H9 (cell line): ENCODE data around the gene UNC5C. TPM values are rescaled to one million over a fixed set of nuclear protein-coding genes. Genes with fewer than 3 reads are reported as not detected.

ENCODE experiments used
- DNase-seq: peaks from one replicate; pipeline ENCODE4 v3.0.0-alpha.2; 2017
- H2AFZ ChIP-seq: one replicate; pipeline ENCODE4 v1.6.1; 2013; ENCODE audit warnings: mild to moderate bottlenecking, low read length, control low read depth, moderate library complexity
- H2AK5ac ChIP-seq: 2 replicates; pipeline ENCODE4 v1.6.1; 2013; ENCODE audit warnings: low read length, control low read depth, mixed read lengths; ENCODE audit not compliant: insufficient read length
- H2BK120ac ChIP-seq: one replicate; pipeline ENCODE4 v1.6.1; 2013; ENCODE audit warnings: low read depth, mild to moderate bottlenecking, low read length, control low read depth, inconsistent platforms; ENCODE audit not compliant: poor library complexity, severe bottlenecking
- H2BK12ac ChIP-seq: 2 replicates; pipeline ENCODE4 v1.6.1; 2013; ENCODE audit warnings: low read length, control low read depth, mixed read lengths, low read depth; ENCODE audit not compliant: insufficient read length
- H2BK15ac ChIP-seq: 2 replicates; pipeline ENCODE4 v1.6.1; 2013; ENCODE audit warnings: low read depth, low read length, control low read depth
- H2BK20ac ChIP-seq: one replicate; pipeline ENCODE4 v1.6.1; 2013; ENCODE audit warnings: low read depth, mild to moderate bottlenecking, low read length, control low read depth, inconsistent platforms; ENCODE audit not compliant: poor library complexity, severe bottlenecking
- H2BK5ac ChIP-seq: 2 replicates; pipeline ENCODE4 v1.6.1; 2013; ENCODE audit warnings: low read length, control low read depth, mixed read lengths; ENCODE audit not compliant: insufficient read length
- H3K14ac ChIP-seq: 2 replicates; pipeline ENCODE4 v1.6.1; 2013; ENCODE audit warnings: low read length, control low read depth; ENCODE audit not compliant: insufficient read depth
- H3K18ac ChIP-seq: 2 replicates; pipeline ENCODE4 v1.6.1; 2013; ENCODE audit warnings: low read depth, mild to moderate bottlenecking, mixed read lengths, low read length, control low read depth; ENCODE audit not compliant: insufficient read length
- H3K23ac ChIP-seq: 2 replicates; pipeline ENCODE4 v1.6.1; 2013; ENCODE audit warnings: low read length, control low read depth, mixed read lengths, low read depth; ENCODE audit not compliant: insufficient read length
- H3K23me2 ChIP-seq: 2 replicates; pipeline ENCODE4 v1.6.1; 2013; ENCODE audit warnings: low read depth, mild to moderate bottlenecking, mixed read lengths, low read length, control low read depth; ENCODE audit not compliant: insufficient read length, poor library complexity, severe bottlenecking
- H3K27ac ChIP-seq: 2 replicates; pipeline ENCODE4 v1.5.1; 2013; ENCODE audit warnings: low read length, control low read depth, mixed read lengths, low read depth; ENCODE audit not compliant: insufficient read length
- H3K27me3 ChIP-seq: 2 replicates; pipeline ENCODE4 v1.6.1; 2013; ENCODE audit warnings: low read length, control low read depth, inconsistent platforms; ENCODE audit not compliant: insufficient read depth
- H3K4ac ChIP-seq: 2 replicates; pipeline ENCODE4 v1.6.1; 2013; ENCODE audit warnings: low read depth, mild to moderate bottlenecking, control low read depth, inconsistent platforms, low read length, moderate library complexity
- H3K4me1 ChIP-seq: 2 replicates; pipeline ENCODE4 v1.6.1; 2013; ENCODE audit warnings: low read length, control low read depth, inconsistent platforms; ENCODE audit not compliant: insufficient read depth
- H3K4me2 ChIP-seq: 2 replicates; pipeline ENCODE4 v1.6.1; 2013; ENCODE audit warnings: low read length, control low read depth, mixed read lengths; ENCODE audit not compliant: insufficient read length, insufficient read depth
- H3K56ac ChIP-seq: 2 replicates; pipeline ENCODE4 v1.6.1; 2013; ENCODE audit warnings: low read depth, mild to moderate bottlenecking, mixed read lengths, low read length, control low read depth; ENCODE audit not compliant: insufficient read length
- H3K79me1 ChIP-seq: 2 replicates; pipeline ENCODE4 v1.6.1; 2013; ENCODE audit warnings: low read depth, mild to moderate bottlenecking, moderate library complexity, low read length, control low read depth, inconsistent platforms; ENCODE audit not compliant: insufficient read depth, poor library complexity, severe bottlenecking
- H3K79me2 ChIP-seq: 2 replicates; pipeline ENCODE4 v1.6.1; 2013; ENCODE audit warnings: low read length, control low read depth, inconsistent platforms; ENCODE audit not compliant: insufficient read depth
- H3K9ac ChIP-seq: 2 replicates; pipeline ENCODE4 v1.6.1; 2013; ENCODE audit warnings: low read length, control low read depth, mixed read lengths; ENCODE audit not compliant: insufficient read length; ENCODE audit errors: extremely low read depth
- H3K9me3 ChIP-seq: one replicate; pipeline ENCODE4 v1.6.1; 2013; ENCODE audit warnings: low read depth, low read length, inconsistent platforms; ENCODE audit not compliant: control insufficient read depth
- H3T11ph ChIP-seq: one replicate; pipeline ENCODE4 v1.6.1; 2013; ENCODE audit warnings: mild to moderate bottlenecking, low read length, control low read depth, inconsistent platforms
- H4K20me1 ChIP-seq: one replicate; pipeline ENCODE4 v1.6.1; 2013; ENCODE audit not compliant: control insufficient read depth, insufficient read length, insufficient read depth
- H4K5ac ChIP-seq: 2 replicates; pipeline ENCODE4 v1.6.1; 2013; ENCODE audit warnings: low read depth, mild to moderate bottlenecking, mixed read lengths, low read length, control low read depth; ENCODE audit not compliant: insufficient read length
- H4K8ac ChIP-seq: replicated peaks from 2 replicates; pipeline ENCODE4 v1.6.1; 2013; ENCODE audit warnings: low read length, control low read depth, mixed read lengths, low read depth; ENCODE audit not compliant: insufficient read length
- H4K91ac ChIP-seq: 2 replicates; pipeline ENCODE4 v1.6.1; 2013; ENCODE audit warnings: low read depth, mild to moderate bottlenecking, moderate library complexity, mixed read lengths, low read length, control low read depth; ENCODE audit not compliant: insufficient read length
- H3K27ac Mint-ChIP-seq, 3 experiments: 2 replicates in 2 of 3; 3 replicates in 1 of 3; pipeline ENCODE4 v1.8.0; 2020 to 2021; ENCODE audit warnings: mixed read lengths in 3 of 3, mild to moderate bottlenecking in 1 of 3, moderate library complexity in 1 of 3
- H3K27me3 Mint-ChIP-seq: 2 replicates; pipeline ENCODE4 v1.8.0; 2021; ENCODE audit warnings: low read depth, mild to moderate bottlenecking, moderate library complexity, mixed read lengths
- H3K36me3 Mint-ChIP-seq, 3 experiments: 2 replicates in 2 of 3; 3 replicates in 1 of 3; pipeline ENCODE4 v1.8.0; 2020 to 2021; ENCODE audit warnings: low read depth in 3 of 3, mixed read lengths in 3 of 3; ENCODE audit not compliant: insufficient read depth in 1 of 3
- H3K4me1 Mint-ChIP-seq, 2 experiments: 2 replicates each; pipeline ENCODE4 v1.8.0; 2020; ENCODE audit warnings: mixed read lengths in 2 of 2
- H3K4me3 Mint-ChIP-seq, 2 experiments: 2 replicates in 1 of 2; 3 replicates in 1 of 2; pipeline ENCODE4 v1.8.0; 2020 to 2021; ENCODE audit warnings: mild to moderate bottlenecking in 2 of 2, mixed read lengths in 2 of 2, moderate library complexity in 1 of 2
- H3K9me3 Mint-ChIP-seq, 2 experiments: 2 replicates in 1 of 2; 3 replicates in 1 of 2; pipeline ENCODE4 v1.8.0; 2020; ENCODE audit warnings: mild to moderate bottlenecking in 2 of 2, mixed read lengths in 2 of 2, moderate library complexity in 1 of 2
- WGBS: extraction: QIAGEN DNeasy Blood & Tissue Kit; methylation state at CpG from one replicate; pipeline ENCODE4 v1.1.7; 2013; ENCODE audit warnings: missing lambda C conversion rate, low lambda C conversion rate, mixed read lengths; ENCODE audit not compliant: insufficient read length; ENCODE audit errors: extremely low coverage; 5-methylcytosine and 5-hydroxymethylcytosine counted together
- total RNA-seq: library from RNA; stranded (reverse); gene quantifications from 2 replicates; pipeline ENCODE4 v1.2.1, GENCODE V29; 2021
- TF ChIP-seq, protein P1 (sequence below): fragments of 200-600 bp; sonication (generic); conservative IDR thresholded peaks from 3 replicates; pipeline ENCODE4 v1.8.0; 2021; ENCODE audit warnings: antibody characterized with exemption, mild to moderate bottlenecking

The UNC5C gene
- total RNA-seq, 1 experiment from 2014 or later, result not detected

DNA sequence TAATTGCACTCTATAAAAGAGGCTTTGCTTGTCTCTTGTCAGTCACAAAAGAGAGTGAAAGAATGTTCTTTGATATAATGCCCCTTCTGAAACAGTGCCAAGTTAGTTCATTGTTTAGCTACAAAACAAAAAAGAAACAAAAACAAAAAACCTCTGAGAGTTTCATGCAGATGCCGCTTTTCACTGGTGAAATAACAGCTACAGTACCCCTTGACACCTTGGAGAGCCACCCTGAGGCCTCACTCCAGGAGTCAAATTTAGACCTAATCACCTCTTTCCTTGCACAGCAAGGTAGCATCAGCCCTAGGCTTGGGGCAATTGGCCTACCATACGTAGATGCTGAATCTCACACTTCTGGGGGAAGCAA, 185.2 kb downstream of the UNC5C start:
- TF ChIP-seq, protein P1, sequence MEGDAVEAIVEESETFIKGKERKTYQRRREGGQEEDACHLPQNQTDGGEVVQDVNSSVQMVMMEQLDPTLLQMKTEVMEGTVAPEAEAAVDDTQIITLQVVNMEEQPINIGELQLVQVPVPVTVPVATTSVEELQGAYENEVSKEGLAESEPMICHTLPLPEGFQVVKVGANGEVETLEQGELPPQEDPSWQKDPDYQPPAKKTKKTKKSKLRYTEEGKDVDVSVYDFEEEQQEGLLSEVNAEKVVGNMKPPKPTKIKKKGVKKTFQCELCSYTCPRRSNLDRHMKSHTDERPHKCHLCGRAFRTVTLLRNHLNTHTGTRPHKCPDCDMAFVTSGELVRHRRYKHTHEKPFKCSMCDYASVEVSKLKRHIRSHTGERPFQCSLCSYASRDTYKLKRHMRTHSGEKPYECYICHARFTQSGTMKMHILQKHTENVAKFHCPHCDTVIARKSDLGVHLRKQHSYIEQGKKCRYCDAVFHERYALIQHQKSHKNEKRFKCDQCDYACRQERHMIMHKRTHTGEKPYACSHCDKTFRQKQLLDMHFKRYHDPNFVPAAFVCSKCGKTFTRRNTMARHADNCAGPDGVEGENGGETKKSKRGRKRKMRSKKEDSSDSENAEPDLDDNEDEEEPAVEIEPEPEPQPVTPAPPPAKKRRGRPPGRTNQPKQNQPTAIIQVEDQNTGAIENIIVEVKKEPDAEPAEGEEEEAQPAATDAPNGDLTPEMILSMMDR, result no peak
- Histone ChIP-seq H3K27me3 (no peaks in the 10 kb centered on the region), H3K23ac (no peak overlapping the region), H4K91ac (no peak overlapping the region), H4K5ac (no peak overlapping the region), H3K9ac (no peak overlapping the region), H2AK5ac (no peak overlapping the region), H3K4me2 (no peak overlapping the region), H2BK12ac (no peak overlapping the region), H3K18ac (no peak overlapping the region), H3K56ac (no peak overlapping the region), H4K8ac (no peak overlapping the region), H3K4me1 (no peaks in the 10 kb centered on the region), H3K23me2 (no peaks in the 10 kb centered on the region), H2BK120ac (no peak overlapping the region), H2AFZ (no peak overlapping the region), H3K4ac (no peak overlapping the region), H3K79me1 (no peaks in the 10 kb centered on the region), H4K20me1 (no peaks in the 10 kb centered on the region), H3T11ph (no peak overlapping the region), H3K79me2 (no peaks in the 10 kb centered on the region), H2BK20ac (no peak overlapping the region), H3K9me3 (no peaks in the 10 kb centered on the region), H2BK15ac (no peak overlapping the region), H3K27ac (no peak overlapping the region), H3K14ac (no peak overlapping the region), H2BK5ac (no peak overlapping the region)
- Mint-ChIP-seq H3K27me3 (no peaks in the 10 kb centered on the region), H3K4me3 (no peak overlapping the region), H3K27ac (no peak overlapping the region), H3K9me3 (no peaks in the 10 kb centered on the region), H3K4me1 (peaks cover 10 to 11% of the 10 kb centered on the region in 2 experiments), H3K36me3 (no peaks in the 10 kb centered on the region)
- DNase-seq, result no peak
- WGBS, result no CpG with 5 or more reads among the region's 2 CpGs
